ENCODE results near the gene ICA1.

DNA sequence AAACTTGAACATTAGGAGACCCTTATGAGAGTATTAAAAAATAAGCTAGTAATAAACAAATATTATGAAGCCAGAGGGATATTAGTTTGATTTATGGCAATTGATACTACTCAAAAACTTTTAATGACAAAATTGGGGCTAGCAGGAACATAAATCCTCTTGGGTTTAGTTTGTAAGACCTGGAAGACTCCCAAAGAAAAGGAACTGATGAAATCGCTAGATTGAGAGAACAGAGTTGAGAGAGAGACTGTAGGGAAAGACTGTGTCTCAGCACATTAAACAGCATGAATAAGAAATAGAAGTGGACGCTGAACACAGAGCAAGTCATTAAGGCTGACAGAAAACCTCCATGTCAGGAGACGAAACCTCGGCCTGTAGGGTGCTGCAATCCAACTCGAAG, 56.4 kb downstream of the ICA1 start:
- TF ChIP-seq EZH2 (conservative IDR thresholded peaks at IDR 0.05; ENCODE audit: low read depth, low read length) (no peak), POLR2A (IDR thresholded peaks at IDR 0.05; ENCODE audit: insufficient read depth in 1 of 2, low read depth in 2 of 2, low read length in 2 of 2) (no peak), ZNF260 (CRISPR knock-in tag; IDR thresholded peaks at IDR 0.05; ENCODE audit: borderline replicate concordance, low read depth) (no peak), MAX (IDR thresholded peaks at IDR 0.05) (no peak), E2F2 (CRISPR knock-in tag; IDR thresholded peaks at IDR 0.05; ENCODE audit: borderline replicate concordance) (no peak)
